Gastrocnemius medialis (tissue), 4 donors: ENCODE data around the gene KRT83.

Experiments used
- CTCF ChIP-seq, 5 experiments: fragments of 450-650 bp in 3 of 5; fragments of 200-600 bp in 2 of 5; sonication (generic) in 2 of 5; IDR thresholded peaks in 4 of 5; conservative IDR thresholded peaks in 1 of 5; 1 replicate in 4 of 5; 2 replicates in 1 of 5; pipeline ENCODE4 v1.5.1; 2016 to 2019; ENCODE audit warnings: antibody characterized with exemption in 5 of 5, mild to moderate bottlenecking in 3 of 5, moderate library complexity in 3 of 5
- POLR2A ChIP-seq, 2 donors: fragments of 450-650 bp; IDR thresholded peaks; one replicate each; pipeline ENCODE4 v1.6.1; 2017; ENCODE audit warnings: antibody characterized with exemption in 2 of 2, mild to moderate bottlenecking in 2 of 2, moderate library complexity in 2 of 2

DNA sequence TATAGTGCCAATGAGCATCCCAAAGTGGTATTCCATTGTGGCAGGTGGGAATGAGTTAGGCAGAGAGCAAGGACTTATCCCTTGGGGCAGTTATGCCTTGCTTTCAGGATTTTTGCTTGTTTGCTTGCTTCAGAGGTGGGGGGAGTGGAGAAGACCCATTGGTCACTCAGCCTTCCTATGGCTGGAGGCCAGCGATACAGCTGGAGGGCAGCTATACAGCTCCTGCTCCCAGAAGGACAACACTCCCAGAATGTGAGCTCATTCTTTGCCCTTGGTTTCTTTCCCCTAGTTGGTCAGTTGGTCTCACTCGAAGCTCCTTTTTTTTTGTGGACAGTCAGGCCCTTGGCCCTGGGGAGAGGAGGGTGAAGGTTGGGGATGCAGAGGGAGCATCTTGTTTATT lies 14.5 kb downstream of the KRT83 start:
- no peak for TF ChIP-seq CTCF (IDR thresholded peaks at IDR 0.05 in 4 of 5, conservative IDR thresholded peaks at IDR 0.05 in 1 of 5)
- no peak for TF ChIP-seq POLR2A (IDR thresholded peaks at IDR 0.05)
